ENCODE data around the gene SLC12A3. TPM values are rescaled to one million over a fixed set of nuclear protein-coding genes. Genes with fewer than 3 reads are reported as not detected.

Gene SLC12A3
- total RNA-seq, 6 experiments from 2014 or later: not detected

DNA sequence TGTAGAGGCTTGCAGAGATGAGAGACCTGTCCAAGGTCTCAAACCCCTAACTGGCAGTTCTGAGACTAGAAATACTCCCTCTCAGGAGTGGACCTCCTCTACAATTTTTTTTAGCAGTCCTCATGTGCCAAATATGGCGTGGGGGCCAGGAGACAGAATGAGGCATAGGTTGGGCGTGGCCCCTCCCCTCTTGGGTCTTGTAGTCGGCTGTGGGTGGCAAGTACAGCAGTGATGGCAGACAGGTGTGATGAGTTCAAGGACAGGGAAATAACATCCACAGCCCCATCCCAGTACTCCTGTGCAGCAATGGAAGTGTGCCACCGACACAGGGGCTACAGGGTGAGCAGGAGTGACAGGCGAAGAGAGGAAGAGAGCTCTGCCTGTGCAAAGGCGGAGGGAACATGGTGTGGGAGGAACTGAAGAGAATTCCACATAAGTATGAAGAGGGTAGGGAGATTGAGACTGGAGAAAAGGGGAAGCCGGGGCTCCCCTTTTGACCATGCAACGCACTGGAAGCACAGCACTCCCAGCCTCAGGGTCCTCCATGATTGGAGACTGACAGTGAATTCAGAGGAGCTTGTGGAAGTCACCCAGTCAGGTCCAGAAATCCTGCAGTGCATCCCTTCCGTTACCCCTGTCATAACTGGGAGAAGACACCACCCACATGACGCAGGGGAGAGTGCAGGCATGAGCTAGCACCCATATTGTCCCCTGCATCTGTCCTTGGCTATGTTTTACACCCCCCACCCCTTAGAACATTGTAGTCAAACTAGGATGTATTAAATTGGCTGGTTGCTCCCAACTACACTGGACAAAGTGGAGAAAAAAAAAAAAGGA is 82.0 kb downstream of the SLC12A3 start:
- Mint-ChIP-seq H3K4me1 (ENCODE audit: low read depth) (no peaks in the 10 kb centered on the region; the same call in 1 of the 2 replicates), H3K9me3 (no peaks in the 10 kb centered on the region), H3K27ac (peak overlapping the region; percentile 66), H3K4me3 (no peak overlapping the region), H3K27me3 (ENCODE audit: insufficient read depth) (peaks cover 5% of the 10 kb centered on the region), H3K36me3 (ENCODE audit: low read depth) (peaks cover 13% of the 10 kb centered on the region)
- DNase-seq: no peak
- TF ChIP-seq, protein P1, sequence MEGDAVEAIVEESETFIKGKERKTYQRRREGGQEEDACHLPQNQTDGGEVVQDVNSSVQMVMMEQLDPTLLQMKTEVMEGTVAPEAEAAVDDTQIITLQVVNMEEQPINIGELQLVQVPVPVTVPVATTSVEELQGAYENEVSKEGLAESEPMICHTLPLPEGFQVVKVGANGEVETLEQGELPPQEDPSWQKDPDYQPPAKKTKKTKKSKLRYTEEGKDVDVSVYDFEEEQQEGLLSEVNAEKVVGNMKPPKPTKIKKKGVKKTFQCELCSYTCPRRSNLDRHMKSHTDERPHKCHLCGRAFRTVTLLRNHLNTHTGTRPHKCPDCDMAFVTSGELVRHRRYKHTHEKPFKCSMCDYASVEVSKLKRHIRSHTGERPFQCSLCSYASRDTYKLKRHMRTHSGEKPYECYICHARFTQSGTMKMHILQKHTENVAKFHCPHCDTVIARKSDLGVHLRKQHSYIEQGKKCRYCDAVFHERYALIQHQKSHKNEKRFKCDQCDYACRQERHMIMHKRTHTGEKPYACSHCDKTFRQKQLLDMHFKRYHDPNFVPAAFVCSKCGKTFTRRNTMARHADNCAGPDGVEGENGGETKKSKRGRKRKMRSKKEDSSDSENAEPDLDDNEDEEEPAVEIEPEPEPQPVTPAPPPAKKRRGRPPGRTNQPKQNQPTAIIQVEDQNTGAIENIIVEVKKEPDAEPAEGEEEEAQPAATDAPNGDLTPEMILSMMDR (IDR thresholded peaks at IDR 0.05): no peak

GRCh38 chr16:56947604-56947995 is 82.6 kb downstream of the SLC12A3 start:
- Mint-ChIP-seq H3K27me3 (ENCODE audit: insufficient read depth) (peaks cover 5% of the 10 kb centered on the region), H3K4me1 (ENCODE audit: low read depth) (no peaks in the 10 kb centered on the region; the same call in 1 of the 2 replicates), H3K4me3 (no peak overlapping the region), H3K27ac (peak overlapping the region; percentile 45), H3K9me3 (no peaks in the 10 kb centered on the region), H3K36me3 (ENCODE audit: low read depth) (peaks cover 11% of the 10 kb centered on the region; the same call in 1 of the 2 replicates)
- TF ChIP-seq, protein P1 (IDR thresholded peaks at IDR 0.05): no peak
- no peak for DNase-seq

DNA sequence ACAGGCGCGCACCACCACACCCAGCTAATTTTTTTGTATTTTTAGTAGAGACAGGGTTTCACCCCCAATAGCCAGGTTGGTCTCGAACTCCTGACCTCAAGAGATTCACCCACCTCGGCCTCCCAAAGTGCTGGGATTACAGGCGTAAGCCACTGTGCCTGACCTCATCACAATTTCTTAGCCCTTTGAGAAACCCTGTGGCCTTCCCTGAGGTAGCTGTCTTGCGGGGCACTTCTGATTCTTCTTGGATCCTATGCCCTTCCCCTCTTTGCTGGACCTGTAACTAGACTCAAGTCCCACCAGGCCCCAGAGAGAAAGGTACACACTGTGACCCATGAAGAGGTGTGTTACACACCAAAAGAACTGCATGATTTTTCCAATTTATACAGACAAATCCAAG is 83.2 kb downstream of the SLC12A3 start:
- Mint-ChIP-seq H3K4me1 (ENCODE audit: low read depth) (no peaks in the 10 kb centered on the region; the same call in 1 of the 2 replicates), H3K27ac (no peak overlapping the region; the same call in 1 of the 2 replicates), H3K4me3 (no peak overlapping the region), H3K27me3 (ENCODE audit: insufficient read depth) (peaks cover 4% of the 10 kb centered on the region), H3K36me3 (ENCODE audit: low read depth) (0 out of 2 replicates have a peak, but pooled peaks cover 5% of the 10 kb centered on the region), H3K9me3 (no peaks in the 10 kb centered on the region)
- DNase-seq: no peak
- TF ChIP-seq, protein P1 (IDR thresholded peaks at IDR 0.05): no peak

DNA sequence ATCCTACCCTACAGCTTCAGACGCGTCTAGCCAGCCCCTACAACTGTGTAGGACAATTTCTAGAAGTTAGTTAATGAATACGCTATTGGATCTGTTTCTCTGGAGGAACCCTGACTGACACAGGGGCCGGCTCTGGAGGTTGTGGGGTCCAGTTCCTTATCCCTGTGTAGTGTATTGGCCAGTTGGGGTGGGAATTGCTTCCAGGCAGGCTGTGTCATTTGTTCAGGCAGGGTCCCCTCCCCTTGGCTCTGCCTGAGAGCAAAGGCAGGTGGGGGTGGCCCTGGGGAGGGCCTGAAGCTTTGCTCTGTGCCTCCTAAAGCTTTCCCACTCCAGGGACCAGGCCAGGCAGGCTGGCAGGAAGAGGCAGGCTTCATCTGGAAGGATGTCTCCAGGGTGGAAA is 85.0 kb downstream of the SLC12A3 start:
- H3K27ac Mint-ChIP-seq: no peak overlapping the region
- H3K4me1 Mint-ChIP-seq (ENCODE audit: low read depth): no peaks in the 10 kb centered on the region; the same call in 1 of the 2 replicates
- H3K4me3 Mint-ChIP-seq: no peak overlapping the region

DNA sequence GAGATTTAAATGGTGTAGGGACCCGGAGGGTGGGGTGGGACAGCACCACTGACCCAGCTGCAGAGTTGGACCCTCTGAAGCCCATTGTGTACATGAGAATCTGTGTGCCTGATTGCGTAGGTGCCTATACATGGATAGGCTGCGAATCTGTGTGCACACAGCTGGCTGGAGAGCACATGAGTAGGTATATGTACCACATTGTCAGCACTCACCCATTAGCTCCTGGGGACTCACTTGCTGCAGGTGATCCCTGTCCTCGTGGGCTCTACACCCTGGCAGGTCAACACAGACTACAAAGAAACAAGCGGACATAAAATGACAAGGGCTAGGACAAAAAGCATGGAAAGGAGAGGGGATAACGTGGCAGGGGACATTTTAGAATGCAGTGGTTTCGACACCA is 85.4 kb downstream of the SLC12A3 start:
- TF ChIP-seq, protein P1 (IDR thresholded peaks at IDR 0.05): no peak
- Mint-ChIP-seq H3K9me3 (no peaks in the 10 kb centered on the region), H3K4me3 (no peak overlapping the region), H3K27me3 (ENCODE audit: insufficient read depth) (peaks cover 5% of the 10 kb centered on the region), H3K36me3 (ENCODE audit: low read depth) (no peaks in the 10 kb centered on the region), H3K27ac (no peak overlapping the region), H3K4me1 (ENCODE audit: low read depth) (no peaks in the 10 kb centered on the region; the same call in 1 of the 2 replicates)
- no peak for DNase-seq

More for the DNA sequence above, 85.0 kb downstream of the SLC12A3 start:
- Mint-ChIP-seq H3K36me3 (ENCODE audit: low read depth) (0 out of 2 replicates have a peak, but pooled peaks cover 1% of the 10 kb centered on the region), H3K9me3 (no peaks in the 10 kb centered on the region), H3K27me3 (ENCODE audit: insufficient read depth) (peaks cover 4% of the 10 kb centered on the region)
- TF ChIP-seq, protein P1 (IDR thresholded peaks at IDR 0.05): no peak
- no peak for DNase-seq
